HepG2 (cell line): ENCODE data around the gene TRMT10C. TPM values are rescaled to one million over a fixed set of nuclear protein-coding genes. Genes with fewer than 3 reads are reported as not detected.
A peak's percentile ranks its signal among the peaks of the same experiment; 100 is the strongest.

Source experiments
- ELF1 ChIP-seq: sonication (generic); formaldehyde crosslinking; IDR thresholded peaks from 2 replicates; pipeline ENCODE4 v1.4.0; 2020; ENCODE audit warnings: missing genetic modification reagents
- MXD4 ChIP-seq: IDR thresholded peaks from 2 replicates; pipeline ENCODE4 v1.6.1; 2016; ENCODE audit warnings: mild to moderate bottlenecking, missing biosample characterization, missing genetic modification reagents
- NR2C2 ChIP-seq: sonication (generic); formaldehyde crosslinking; IDR thresholded peaks from 2 replicates; pipeline ENCODE4 v1.4.0; 2020; ENCODE audit warnings: missing genetic modification reagents, mild to moderate bottlenecking, moderate library complexity, borderline replicate concordance
- THAP11 ChIP-seq: IDR thresholded peaks from 2 replicates; pipeline ENCODE4 v1.6.1; 2016; ENCODE audit warnings: missing biosample characterization, missing genetic modification reagents
- YY1 ChIP-seq: IDR thresholded peaks from 2 replicates; pipeline ENCODE4 v1.6.1; 2011; ENCODE audit warnings: low read length, low read depth, moderate library complexity, mild to moderate bottlenecking; ENCODE audit not compliant: insufficient read depth, insufficient replicate concordance
- ZNF17 ChIP-seq: sonication (generic); formaldehyde crosslinking; IDR thresholded peaks from 2 replicates; pipeline ENCODE4 v1.5.0; 2020; ENCODE audit warnings: mild to moderate bottlenecking, missing genetic modification reagents
- polyA plus RNA-seq, 8 experiments: library from polyadenylated mRNA; depleted of rRNA in 3 of 8; stranded (reverse) in 7 of 8; unstranded in 1 of 8; fragments of >200 nt; fragmentation: Illumina TruSeq in 4 of 8; extraction: Trizol in 4 of 8; gene quantifications; 2 replicates each; pipeline versions ENCODE4 v1.2.1 to v1.2.3, GENCODE V29; 2011 to 2016; ENCODE audit warnings: low read depth in 4 of 8, missing spikeins in 1 of 8, mixed read lengths in 1 of 8; ENCODE audit not compliant: insufficient read depth in 1 of 8
- total RNA-seq, 5 experiments: library from RNA; depleted of rRNA; stranded (reverse); fragments of >200 nt; fragmentation: Illumina TruSeq; extraction: Trizol; gene quantifications; 2 replicates each; pipeline ENCODE4 v1.2.3, GENCODE V29; 2016; ENCODE audit warnings: low read depth in 1 of 5
- TF ChIP-seq, protein P1 (sequence below): sonication (generic); formaldehyde crosslinking; IDR thresholded peaks from 2 replicates; pipeline ENCODE4 v1.4.0; 2020; ENCODE audit warnings: missing genetic modification reagents
- TF ChIP-seq, protein P2 (sequence below): sonication (generic); formaldehyde crosslinking; IDR thresholded peaks from 2 replicates; pipeline ENCODE4 v1.4.0; 2020; ENCODE audit warnings: mild to moderate bottlenecking, missing genetic modification reagents
- TF ChIP-seq, protein P3 (sequence below): fragments of 450-650 bp; IDR thresholded peaks from 2 replicates; pipeline ENCODE4 v1.6.1; 2017
- TF ChIP-seq, protein P4 (sequence below): sonication (generic); formaldehyde crosslinking; IDR thresholded peaks from 2 replicates; pipeline ENCODE4 v1.4.0; 2020; ENCODE audit warnings: mild to moderate bottlenecking, missing genetic modification reagents
- TF ChIP-seq, protein P5 (sequence below): IDR thresholded peaks from 2 replicates; pipeline ENCODE4 v1.6.1; 2016; ENCODE audit warnings: mild to moderate bottlenecking
- TF ChIP-seq, protein P6 (sequence below): sonication (generic); formaldehyde crosslinking; IDR thresholded peaks from 2 replicates; pipeline ENCODE4 v1.8.0; 2022; ENCODE audit warnings: missing genetic modification reagents, low read depth, mild to moderate bottlenecking, borderline replicate concordance

TRMT10C gene
- total and polyA plus RNA-seq, 2 of the 13 experiments (the other 11 are each of a cell fraction or from before 2014, with no cell fraction given) = 10.8 to 39.2 TPM

DNA sequence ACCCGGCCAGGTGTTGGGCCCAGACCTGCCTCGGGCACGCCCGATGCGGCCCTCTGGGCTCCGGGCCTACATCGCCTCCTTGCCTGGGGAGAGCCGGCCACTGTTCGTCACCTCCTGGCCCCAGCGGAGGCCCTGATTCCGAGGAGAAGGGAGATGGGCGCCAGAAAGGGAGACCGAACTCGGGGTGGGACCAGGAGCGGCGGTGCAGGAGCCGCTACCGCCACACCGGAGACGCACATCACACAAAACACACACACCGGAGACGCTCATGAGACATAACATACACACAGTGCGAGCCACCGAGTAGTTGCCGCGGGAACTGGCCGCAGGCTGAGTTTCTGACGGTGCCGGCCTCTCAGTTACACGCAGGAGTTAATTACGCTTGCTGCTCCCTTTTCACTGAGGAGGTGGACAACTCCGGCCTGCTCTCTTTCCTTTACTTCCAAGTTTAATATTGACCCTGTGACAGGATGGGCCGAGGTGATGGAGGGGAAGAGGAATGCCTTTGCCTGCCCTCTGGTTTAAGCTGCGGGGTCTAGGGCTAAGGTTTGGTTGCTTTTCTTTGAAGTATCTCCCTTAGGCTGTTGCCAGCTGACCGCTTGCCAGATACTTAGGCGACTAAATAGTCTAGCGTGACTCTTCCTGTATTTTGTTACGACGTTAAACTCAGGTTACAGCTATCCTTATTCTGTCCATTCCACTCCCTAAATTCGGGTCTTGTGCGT is 12.9 kb downstream of the TRMT10C start (continued):
- TF ChIP-seq, protein P1, sequence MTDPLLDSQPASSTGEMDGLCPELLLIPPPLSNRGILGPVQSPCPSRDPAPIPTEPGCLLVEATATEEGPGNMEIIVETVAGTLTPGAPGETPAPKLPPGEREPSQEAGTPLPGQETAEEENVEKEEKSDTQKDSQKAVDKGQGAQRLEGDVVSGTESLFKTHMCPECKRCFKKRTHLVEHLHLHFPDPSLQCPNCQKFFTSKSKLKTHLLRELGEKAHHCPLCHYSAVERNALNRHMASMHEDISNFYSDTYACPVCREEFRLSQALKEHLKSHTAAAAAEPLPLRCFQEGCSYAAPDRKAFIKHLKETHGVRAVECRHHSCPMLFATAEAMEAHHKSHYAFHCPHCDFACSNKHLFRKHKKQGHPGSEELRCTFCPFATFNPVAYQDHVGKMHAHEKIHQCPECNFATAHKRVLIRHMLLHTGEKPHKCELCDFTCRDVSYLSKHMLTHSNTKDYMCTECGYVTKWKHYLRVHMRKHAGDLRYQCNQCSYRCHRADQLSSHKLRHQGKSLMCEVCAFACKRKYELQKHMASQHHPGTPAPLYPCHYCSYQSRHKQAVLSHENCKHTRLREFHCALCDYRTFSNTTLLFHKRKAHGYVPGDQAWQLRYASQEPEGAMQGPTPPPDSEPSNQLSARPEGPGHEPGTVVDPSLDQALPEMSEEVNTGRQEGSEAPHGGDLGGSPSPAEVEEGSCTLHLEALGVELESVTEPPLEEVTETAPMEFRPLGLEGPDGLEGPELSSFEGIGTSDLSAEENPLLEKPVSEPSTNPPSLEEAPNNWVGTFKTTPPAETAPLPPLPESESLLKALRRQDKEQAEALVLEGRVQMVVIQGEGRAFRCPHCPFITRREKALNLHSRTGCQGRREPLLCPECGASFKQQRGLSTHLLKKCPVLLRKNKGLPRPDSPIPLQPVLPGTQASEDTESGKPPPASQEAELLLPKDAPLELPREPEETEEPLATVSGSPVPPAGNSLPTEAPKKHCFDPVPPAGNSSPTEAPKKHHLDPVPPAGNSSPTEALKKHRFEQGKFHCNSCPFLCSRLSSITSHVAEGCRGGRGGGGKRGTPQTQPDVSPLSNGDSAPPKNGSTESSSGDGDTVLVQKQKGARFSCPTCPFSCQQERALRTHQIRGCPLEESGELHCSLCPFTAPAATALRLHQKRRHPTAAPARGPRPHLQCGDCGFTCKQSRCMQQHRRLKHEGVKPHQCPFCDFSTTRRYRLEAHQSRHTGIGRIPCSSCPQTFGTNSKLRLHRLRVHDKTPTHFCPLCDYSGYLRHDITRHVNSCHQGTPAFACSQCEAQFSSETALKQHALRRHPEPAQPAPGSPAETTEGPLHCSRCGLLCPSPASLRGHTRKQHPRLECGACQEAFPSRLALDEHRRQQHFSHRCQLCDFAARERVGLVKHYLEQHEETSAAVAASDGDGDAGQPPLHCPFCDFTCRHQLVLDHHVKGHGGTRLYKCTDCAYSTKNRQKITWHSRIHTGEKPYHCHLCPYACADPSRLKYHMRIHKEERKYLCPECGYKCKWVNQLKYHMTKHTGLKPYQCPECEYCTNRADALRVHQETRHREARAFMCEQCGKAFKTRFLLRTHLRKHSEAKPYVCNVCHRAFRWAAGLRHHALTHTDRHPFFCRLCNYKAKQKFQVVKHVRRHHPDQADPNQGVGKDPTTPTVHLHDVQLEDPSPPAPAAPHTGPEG (CRISPR knock-in tag) = no peak
- TF ChIP-seq, protein P2, sequence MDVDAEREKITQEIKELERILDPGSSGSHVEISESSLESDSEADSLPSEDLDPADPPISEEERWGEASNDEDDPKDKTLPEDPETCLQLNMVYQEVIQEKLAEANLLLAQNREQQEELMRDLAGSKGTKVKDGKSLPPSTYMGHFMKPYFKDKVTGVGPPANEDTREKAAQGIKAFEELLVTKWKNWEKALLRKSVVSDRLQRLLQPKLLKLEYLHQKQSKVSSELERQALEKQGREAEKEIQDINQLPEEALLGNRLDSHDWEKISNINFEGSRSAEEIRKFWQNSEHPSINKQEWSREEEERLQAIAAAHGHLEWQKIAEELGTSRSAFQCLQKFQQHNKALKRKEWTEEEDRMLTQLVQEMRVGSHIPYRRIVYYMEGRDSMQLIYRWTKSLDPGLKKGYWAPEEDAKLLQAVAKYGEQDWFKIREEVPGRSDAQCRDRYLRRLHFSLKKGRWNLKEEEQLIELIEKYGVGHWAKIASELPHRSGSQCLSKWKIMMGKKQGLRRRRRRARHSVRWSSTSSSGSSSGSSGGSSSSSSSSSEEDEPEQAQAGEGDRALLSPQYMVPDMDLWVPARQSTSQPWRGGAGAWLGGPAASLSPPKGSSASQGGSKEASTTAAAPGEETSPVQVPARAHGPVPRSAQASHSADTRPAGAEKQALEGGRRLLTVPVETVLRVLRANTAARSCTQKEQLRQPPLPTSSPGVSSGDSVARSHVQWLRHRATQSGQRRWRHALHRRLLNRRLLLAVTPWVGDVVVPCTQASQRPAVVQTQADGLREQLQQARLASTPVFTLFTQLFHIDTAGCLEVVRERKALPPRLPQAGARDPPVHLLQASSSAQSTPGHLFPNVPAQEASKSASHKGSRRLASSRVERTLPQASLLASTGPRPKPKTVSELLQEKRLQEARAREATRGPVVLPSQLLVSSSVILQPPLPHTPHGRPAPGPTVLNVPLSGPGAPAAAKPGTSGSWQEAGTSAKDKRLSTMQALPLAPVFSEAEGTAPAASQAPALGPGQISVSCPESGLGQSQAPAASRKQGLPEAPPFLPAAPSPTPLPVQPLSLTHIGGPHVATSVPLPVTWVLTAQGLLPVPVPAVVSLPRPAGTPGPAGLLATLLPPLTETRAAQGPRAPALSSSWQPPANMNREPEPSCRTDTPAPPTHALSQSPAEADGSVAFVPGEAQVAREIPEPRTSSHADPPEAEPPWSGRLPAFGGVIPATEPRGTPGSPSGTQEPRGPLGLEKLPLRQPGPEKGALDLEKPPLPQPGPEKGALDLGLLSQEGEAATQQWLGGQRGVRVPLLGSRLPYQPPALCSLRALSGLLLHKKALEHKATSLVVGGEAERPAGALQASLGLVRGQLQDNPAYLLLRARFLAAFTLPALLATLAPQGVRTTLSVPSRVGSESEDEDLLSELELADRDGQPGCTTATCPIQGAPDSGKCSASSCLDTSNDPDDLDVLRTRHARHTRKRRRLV (CRISPR knock-in tag) = peak; percentile 59; the same call in 1 of the 2 replicates
- TF ChIP-seq ZNF17 (CRISPR knock-in tag) (0 out of 2 replicates have a peak, but pooled peaks have one; percentile 33), ELF1 (CRISPR knock-in tag) (no peak), YY1 (no peak), MXD4 (CRISPR knock-in tag) (no peak), NR2C2 (CRISPR knock-in tag) (no peak), THAP11 (CRISPR knock-in tag) (no peak)
- TF ChIP-seq, protein P3, sequence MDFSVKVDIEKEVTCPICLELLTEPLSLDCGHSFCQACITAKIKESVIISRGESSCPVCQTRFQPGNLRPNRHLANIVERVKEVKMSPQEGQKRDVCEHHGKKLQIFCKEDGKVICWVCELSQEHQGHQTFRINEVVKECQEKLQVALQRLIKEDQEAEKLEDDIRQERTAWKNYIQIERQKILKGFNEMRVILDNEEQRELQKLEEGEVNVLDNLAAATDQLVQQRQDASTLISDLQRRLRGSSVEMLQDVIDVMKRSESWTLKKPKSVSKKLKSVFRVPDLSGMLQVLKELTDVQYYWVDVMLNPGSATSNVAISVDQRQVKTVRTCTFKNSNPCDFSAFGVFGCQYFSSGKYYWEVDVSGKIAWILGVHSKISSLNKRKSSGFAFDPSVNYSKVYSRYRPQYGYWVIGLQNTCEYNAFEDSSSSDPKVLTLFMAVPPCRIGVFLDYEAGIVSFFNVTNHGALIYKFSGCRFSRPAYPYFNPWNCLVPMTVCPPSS = no peak
- TF ChIP-seq, protein P4, sequence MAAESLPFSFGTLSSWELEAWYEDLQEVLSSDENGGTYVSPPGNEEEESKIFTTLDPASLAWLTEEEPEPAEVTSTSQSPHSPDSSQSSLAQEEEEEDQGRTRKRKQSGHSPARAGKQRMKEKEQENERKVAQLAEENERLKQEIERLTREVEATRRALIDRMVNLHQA (CRISPR knock-in tag) = no peak
- TF ChIP-seq, protein P5, sequence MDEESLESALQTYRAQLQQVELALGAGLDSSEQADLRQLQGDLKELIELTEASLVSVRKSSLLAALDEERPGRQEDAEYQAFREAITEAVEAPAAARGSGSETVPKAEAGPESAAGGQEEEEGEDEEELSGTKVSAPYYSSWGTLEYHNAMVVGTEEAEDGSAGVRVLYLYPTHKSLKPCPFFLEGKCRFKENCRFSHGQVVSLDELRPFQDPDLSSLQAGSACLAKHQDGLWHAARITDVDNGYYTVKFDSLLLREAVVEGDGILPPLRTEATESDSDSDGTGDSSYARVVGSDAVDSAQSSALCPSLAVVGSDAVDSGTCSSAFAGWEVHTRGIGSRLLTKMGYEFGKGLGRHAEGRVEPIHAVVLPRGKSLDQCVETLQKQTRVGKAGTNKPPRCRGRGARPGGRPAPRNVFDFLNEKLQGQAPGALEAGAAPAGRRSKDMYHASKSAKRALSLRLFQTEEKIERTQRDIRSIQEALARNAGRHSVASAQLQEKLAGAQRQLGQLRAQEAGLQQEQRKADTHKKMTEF = no peak; the same call in 1 of the 2 replicates
- TF ChIP-seq, protein P6, sequence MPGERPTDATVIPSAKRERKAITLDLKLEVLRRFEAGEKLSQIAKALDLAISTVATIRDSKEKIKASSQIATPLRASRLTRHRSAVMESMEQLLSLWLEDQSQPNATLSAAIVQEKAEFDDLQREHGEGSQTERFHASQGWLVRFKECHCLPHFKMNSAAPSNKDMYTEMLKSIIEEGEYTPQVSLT (CRISPR knock-in tag) = no peak
